Activated T-helper 9 cell treated with anti-CD3 and anti-CD28 coated beads, Interleukin-2, amount 50 U/mL, for 16 hours (primary cell): ENCODE results near the gene FAM47E.
"Not testable (repeated sequence)": the region's sequence is repeated elsewhere in the genome, so short reads cannot be mapped to it uniquely, and the experiment has no call there.

Experiments
- DNase-seq: peaks from one replicate; pipeline ENCODE4 v3.0.0-alpha.2; 2020; ENCODE audit warnings: low read depth

Gene FAM47E

GRCh38 chr4:76226418-76226817, 25.1 kb upstream of the FAM47E start:
- no peak for DNase-seq

GRCh38 chr4:76232681-76233080, 18.8 kb upstream of the FAM47E start:
- DNase-seq, result no peak

GRCh38 chr4:76233083-76233482, 18.4 kb upstream of the FAM47E start:
- no peak for DNase-seq

- no peak for DNase-seq
Measured at GRCh38 chr4:76233529-76233928, 18.0 kb upstream of the FAM47E start.

GRCh38 chr4:76233967-76234678, 17.4 kb upstream of the FAM47E start:
- DNase-seq, result no peak

GRCh38 chr4:76234679-76235044, 16.9 kb upstream of the FAM47E start:
- DNase-seq, result no peak

GRCh38 chr4:76235407-76235806, 16.1 kb upstream of the FAM47E start:
- DNase-seq, result no peak

GRCh38 chr4:76235915-76236314, 15.6 kb upstream of the FAM47E start:
- DNase-seq, result no peak

GRCh38 chr4:76238236-76238635, 13.3 kb upstream of the FAM47E start:
- DNase-seq, result no peak

- DNase-seq, result no peak
Measured at GRCh38 chr4:76238701-76239100, 12.8 kb upstream of the FAM47E start.

GRCh38 chr4:76240236-76240635, 11.3 kb upstream of the FAM47E start:
- no peak for DNase-seq

GRCh38 chr4:76243877-76244276, 7.6 kb upstream of the FAM47E start:
- not testable (repeated sequence) for DNase-seq

- DNase-seq, result no peak
Measured at GRCh38 chr4:76246025-76246424, 5.5 kb upstream of the FAM47E start.

GRCh38 chr4:76246852-76247251, 4.7 kb upstream of the FAM47E start:
- no peak for DNase-seq

GRCh38 chr4:76250962-76251361, 559 bp upstream of the FAM47E start:
- no peak for DNase-seq

GRCh38 chr4:76252271-76252653, 741 bp downstream of the FAM47E start:
- DNase-seq, result no peak

- DNase-seq, result no peak
Measured at GRCh38 chr4:76253511-76253910, 2.0 kb downstream of the FAM47E start.

GRCh38 chr4:76256032-76256431, 4.5 kb downstream of the FAM47E start:
- no peak for DNase-seq

- no peak for DNase-seq
Measured at GRCh38 chr4:76256968-76257367, 5.4 kb downstream of the FAM47E start.

- DNase-seq, result no peak
Measured at GRCh38 chr4:76257824-76258223, 6.3 kb downstream of the FAM47E start.

GRCh38 chr4:76260571-76260970, 9.1 kb downstream of the FAM47E start:
- no peak for DNase-seq

- DNase-seq, result no peak
Measured at GRCh38 chr4:76265631-76266218, 14.2 kb downstream of the FAM47E start.

- DNase-seq, result no peak
Measured at GRCh38 chr4:76266627-76267026, 15.1 kb downstream of the FAM47E start.

- DNase-seq, result no peak
Measured at GRCh38 chr4:76267811-76268210, 16.3 kb downstream of the FAM47E start.
